Measurements from ENCODE around the gene MON1A.
"Not testable (repeated sequence)": the region's sequence is repeated elsewhere in the genome, so short reads cannot be mapped to it uniquely, and the experiment has no call there.

GRCh38 chr3:49917806-49918590 is 11.6 kb downstream of the MON1A start:
- not testable (repeated sequence) for TF ChIP-seq POLR2A (IDR thresholded peaks at IDR 0.05; ENCODE audit: low read length); GATA1 (IDR thresholded peaks at IDR 0.05; ENCODE audit: low read depth, low read length)
